Loucy (cell line): ENCODE measurements around the gene ZNF185.

Experiments used
- H2AFZ ChIP-seq: fragments of 200-600 bp; sonication (generic); 2 replicates; pipeline ENCODE4 v1.6.0; 2016; ENCODE audit warnings: antibody characterized with exemption, mild to moderate bottlenecking, low read length, moderate library complexity
- H3F3A ChIP-seq: fragments of 200-600 bp; 2 replicates; pipeline ENCODE4 v1.6.0; 2016; ENCODE audit warnings: antibody characterized with exemption, low read depth, mild to moderate bottlenecking
- H3K27me3 ChIP-seq: fragments of 200-600 bp; sonication (generic); 2 replicates; pipeline ENCODE4 v1.6.1; 2014; ENCODE audit warnings: low read length, mild to moderate bottlenecking; ENCODE audit not compliant: insufficient read depth, poor library complexity, severe bottlenecking
- H3K36me3 ChIP-seq: fragments of 200-600 bp; sonication (generic); 2 replicates; pipeline ENCODE4 v1.6.1; 2016; ENCODE audit warnings: low read length; ENCODE audit not compliant: insufficient read depth
- H3K4me1 ChIP-seq: fragments of 200-600 bp; sonication (generic); 2 replicates; pipeline ENCODE4 v1.5.1; 2014; ENCODE audit warnings: low read length, mild to moderate bottlenecking; ENCODE audit not compliant: insufficient read depth, poor library complexity, severe bottlenecking
- H3K4me2 ChIP-seq: fragments of 200-600 bp; sonication (generic); 2 replicates; pipeline ENCODE4 v1.6.0; 2014; ENCODE audit warnings: antibody characterized with exemption, low read length, low read depth, mild to moderate bottlenecking; ENCODE audit not compliant: poor library complexity, severe bottlenecking
- H3K4me3 ChIP-seq: fragments of 200-600 bp; sonication (generic); 2 replicates; pipeline ENCODE4 v1.5.1; 2014; ENCODE audit warnings: low read length, mild to moderate bottlenecking, mixed read lengths; ENCODE audit not compliant: poor library complexity, severe bottlenecking
- H3K79me2 ChIP-seq: fragments of 200-600 bp; sonication (generic); 2 replicates; pipeline ENCODE4 v1.6.1; 2014; ENCODE audit warnings: low read length; ENCODE audit not compliant: insufficient read depth
- H3K9ac ChIP-seq: fragments of 200-600 bp; sonication (generic); 2 replicates; pipeline ENCODE4 v1.6.0; 2014; ENCODE audit warnings: mild to moderate bottlenecking, low read depth, low read length, moderate library complexity; ENCODE audit not compliant: poor library complexity, severe bottlenecking
- H3K9me2 ChIP-seq: fragments of 200-600 bp; sonication (generic); replicated peaks from 2 replicates; pipeline ENCODE4 v1.6.1; 2016; ENCODE audit warnings: low read depth, low read length, mixed read lengths
- H3K9me3 ChIP-seq: fragments of 200-600 bp; sonication (generic); 2 replicates; pipeline ENCODE4 v1.6.1; 2014; ENCODE audit warnings: mild to moderate bottlenecking, antibody characterized with exemption, low read length, low read depth; ENCODE audit not compliant: insufficient read depth
- H4K20me1 ChIP-seq: fragments of 200-600 bp; sonication (generic); 2 replicates; pipeline ENCODE4 v1.6.0; 2014; ENCODE audit warnings: antibody characterized with exemption, low read length, mild to moderate bottlenecking; ENCODE audit not compliant: insufficient read depth, poor library complexity, severe bottlenecking
- CTCF ChIP-seq: fragments of 200-600 bp; sonication (generic); conservative IDR thresholded peaks from 2 replicates; pipeline ENCODE4 v1.5.1; 2014; ENCODE audit warnings: mild to moderate bottlenecking, antibody characterized with exemption, low read length
- EZH2phosphoT487 ChIP-seq: fragments of 200-600 bp; IDR thresholded peaks from 2 replicates; pipeline ENCODE4 v1.6.1; 2018; ENCODE audit warnings: antibody characterized with exemption, mild to moderate bottlenecking, moderate library complexity, borderline replicate concordance

ZNF185 gene

GRCh38 chrX:152893980-152894610 lies 3.8 kb upstream of the ZNF185 start:
- Histone ChIP-seq H3K4me3 (no peak overlapping the region), H3K79me2 (no peaks in the 10 kb centered on the region), H3F3A (no peaks in the 10 kb centered on the region), H3K9me3 (no peaks in the 10 kb centered on the region), H2AFZ (no peak overlapping the region), H3K9me2 (no peaks in the 10 kb centered on the region), H4K20me1 (no peaks in the 10 kb centered on the region), H3K4me1 (no peaks in the 10 kb centered on the region), H3K9ac (no peak overlapping the region), H3K4me2 (no peak overlapping the region), H3K36me3 (no peaks in the 10 kb centered on the region), H3K27me3 (no peaks in the 10 kb centered on the region)
- no peak for TF ChIP-seq CTCF
- TF ChIP-seq EZH2phosphoT487: no peak

- Histone ChIP-seq H3K4me1 (no peaks in the 10 kb centered on the region), H2AFZ (no peak overlapping the region), H3K79me2 (no peaks in the 10 kb centered on the region), H3K9ac (no peak overlapping the region), H3K36me3 (no peaks in the 10 kb centered on the region), H4K20me1 (no peaks in the 10 kb centered on the region), H3K9me3 (no peaks in the 10 kb centered on the region), H3F3A (no peaks in the 10 kb centered on the region), H3K4me2 (no peak overlapping the region), H3K4me3 (no peak overlapping the region), H3K27me3 (no peaks in the 10 kb centered on the region), H3K9me2 (no peaks in the 10 kb centered on the region)
- TF ChIP-seq EZH2phosphoT487 (no peak), CTCF (no peak)
Measured at GRCh38 chrX:152895121-152895520, 2.7 kb upstream of the ZNF185 start.

GRCh38 chrX:152895724-152896420 lies 2.0 kb upstream of the ZNF185 start:
- Histone ChIP-seq H3F3A (no peaks in the 10 kb centered on the region), H3K9me3 (no peaks in the 10 kb centered on the region), H3K4me3 (no peak overlapping the region), H3K36me3 (no peaks in the 10 kb centered on the region), H3K4me1 (no peaks in the 10 kb centered on the region), H3K27me3 (no peaks in the 10 kb centered on the region), H3K4me2 (no peak overlapping the region), H2AFZ (no peak overlapping the region), H3K9me2 (no peaks in the 10 kb centered on the region), H3K9ac (no peak overlapping the region), H4K20me1 (no peaks in the 10 kb centered on the region), H3K79me2 (no peaks in the 10 kb centered on the region)
- TF ChIP-seq CTCF (no peak), EZH2phosphoT487 (no peak)
